ENCODE data around the gene CENPX.

DNA sequence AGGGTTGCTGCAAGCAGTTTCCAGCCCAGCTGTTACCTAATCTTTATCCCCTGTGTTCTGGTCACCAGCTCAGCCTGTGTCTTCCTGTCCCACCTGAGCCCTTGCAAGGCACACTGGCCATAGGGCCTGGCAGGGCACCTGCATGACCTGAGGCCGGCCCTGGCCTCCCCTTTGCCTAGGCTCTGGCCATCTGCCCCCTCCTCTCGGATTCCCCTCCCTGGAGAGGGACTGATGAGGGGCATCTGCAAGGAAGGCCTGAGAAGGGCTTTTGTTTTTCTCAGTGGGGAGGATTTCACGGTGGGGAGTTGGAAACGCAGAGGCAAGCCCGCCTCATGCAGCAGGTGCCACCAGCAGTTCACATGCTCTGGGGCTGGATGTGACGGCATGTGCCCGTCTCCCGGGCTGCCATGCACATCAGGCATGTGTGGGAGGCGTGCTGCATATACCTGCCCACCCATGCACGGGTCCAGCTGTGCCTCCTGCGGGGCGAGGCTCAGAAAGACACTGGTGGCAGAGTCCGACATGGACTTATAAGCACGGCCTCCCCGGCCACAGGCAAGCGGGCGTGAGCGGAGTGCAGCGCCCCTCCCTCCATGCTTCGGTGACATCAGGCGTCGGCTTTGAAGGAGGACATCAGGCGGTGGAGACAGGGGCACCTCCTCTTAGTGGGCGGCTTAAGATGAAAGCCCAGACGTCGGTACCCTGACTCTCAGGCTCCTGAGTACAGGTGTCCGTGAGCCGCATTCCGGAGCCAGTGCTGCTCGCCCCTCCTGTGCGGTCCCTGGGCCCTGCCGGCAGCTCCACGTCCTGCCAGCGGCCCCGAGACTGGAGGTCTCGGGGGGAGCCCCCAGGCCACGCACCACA, 28.7 kb downstream of the CENPX start:
- TF ChIP-seq, protein P1, sequence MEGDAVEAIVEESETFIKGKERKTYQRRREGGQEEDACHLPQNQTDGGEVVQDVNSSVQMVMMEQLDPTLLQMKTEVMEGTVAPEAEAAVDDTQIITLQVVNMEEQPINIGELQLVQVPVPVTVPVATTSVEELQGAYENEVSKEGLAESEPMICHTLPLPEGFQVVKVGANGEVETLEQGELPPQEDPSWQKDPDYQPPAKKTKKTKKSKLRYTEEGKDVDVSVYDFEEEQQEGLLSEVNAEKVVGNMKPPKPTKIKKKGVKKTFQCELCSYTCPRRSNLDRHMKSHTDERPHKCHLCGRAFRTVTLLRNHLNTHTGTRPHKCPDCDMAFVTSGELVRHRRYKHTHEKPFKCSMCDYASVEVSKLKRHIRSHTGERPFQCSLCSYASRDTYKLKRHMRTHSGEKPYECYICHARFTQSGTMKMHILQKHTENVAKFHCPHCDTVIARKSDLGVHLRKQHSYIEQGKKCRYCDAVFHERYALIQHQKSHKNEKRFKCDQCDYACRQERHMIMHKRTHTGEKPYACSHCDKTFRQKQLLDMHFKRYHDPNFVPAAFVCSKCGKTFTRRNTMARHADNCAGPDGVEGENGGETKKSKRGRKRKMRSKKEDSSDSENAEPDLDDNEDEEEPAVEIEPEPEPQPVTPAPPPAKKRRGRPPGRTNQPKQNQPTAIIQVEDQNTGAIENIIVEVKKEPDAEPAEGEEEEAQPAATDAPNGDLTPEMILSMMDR (IDR thresholded peaks at IDR 0.05): no peak
- TF ChIP-seq POLR2A (IDR thresholded peaks at IDR 0.05): no peak

Data from esophagus squamous epithelium (tissue), 4 donors.